A673 (cell line): ENCODE results near the gene SUSD5.

ENCODE experiments used
- EZH2 ChIP-seq: fragments of 200-600 bp; sonication (generic); IDR thresholded peaks from 2 replicates; pipeline ENCODE4 v1.6.1; 2017; ENCODE audit warnings: borderline replicate concordance, low read depth, mild to moderate bottlenecking, mixed read lengths, antibody characterized with exemption, low read length; ENCODE audit not compliant: poor library complexity, severe bottlenecking
- TF ChIP-seq, protein P1 (sequence below): fragments of 300-800, 200-600 bp; sonication (generic); conservative IDR thresholded peaks from 2 replicates; pipeline ENCODE4 v1.5.1; 2017; ENCODE audit warnings: low read depth, mild to moderate bottlenecking, antibody characterized with exemption, low read length, moderate library complexity, mixed read lengths

DNA sequence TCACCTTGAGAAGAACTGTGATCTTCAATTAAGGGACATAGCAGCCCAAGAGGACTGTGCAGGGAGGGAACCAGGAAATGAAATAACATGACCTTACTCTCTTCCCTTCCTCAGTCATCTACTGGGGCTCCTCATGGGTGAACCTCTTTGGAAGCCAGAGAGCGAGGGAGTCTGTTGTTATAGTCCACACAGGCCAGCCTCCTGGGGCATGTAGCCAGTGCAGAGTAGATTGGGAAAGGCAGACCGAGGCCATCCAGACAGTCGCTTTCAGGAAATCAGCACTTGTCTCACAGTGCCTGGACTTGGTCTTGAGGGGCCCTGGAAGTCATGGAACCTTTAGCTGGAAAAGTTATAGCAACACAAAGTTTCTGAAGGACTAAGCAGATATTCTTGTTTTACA is 98.7 kb downstream of the SUSD5 start:
- TF ChIP-seq, protein P1, sequence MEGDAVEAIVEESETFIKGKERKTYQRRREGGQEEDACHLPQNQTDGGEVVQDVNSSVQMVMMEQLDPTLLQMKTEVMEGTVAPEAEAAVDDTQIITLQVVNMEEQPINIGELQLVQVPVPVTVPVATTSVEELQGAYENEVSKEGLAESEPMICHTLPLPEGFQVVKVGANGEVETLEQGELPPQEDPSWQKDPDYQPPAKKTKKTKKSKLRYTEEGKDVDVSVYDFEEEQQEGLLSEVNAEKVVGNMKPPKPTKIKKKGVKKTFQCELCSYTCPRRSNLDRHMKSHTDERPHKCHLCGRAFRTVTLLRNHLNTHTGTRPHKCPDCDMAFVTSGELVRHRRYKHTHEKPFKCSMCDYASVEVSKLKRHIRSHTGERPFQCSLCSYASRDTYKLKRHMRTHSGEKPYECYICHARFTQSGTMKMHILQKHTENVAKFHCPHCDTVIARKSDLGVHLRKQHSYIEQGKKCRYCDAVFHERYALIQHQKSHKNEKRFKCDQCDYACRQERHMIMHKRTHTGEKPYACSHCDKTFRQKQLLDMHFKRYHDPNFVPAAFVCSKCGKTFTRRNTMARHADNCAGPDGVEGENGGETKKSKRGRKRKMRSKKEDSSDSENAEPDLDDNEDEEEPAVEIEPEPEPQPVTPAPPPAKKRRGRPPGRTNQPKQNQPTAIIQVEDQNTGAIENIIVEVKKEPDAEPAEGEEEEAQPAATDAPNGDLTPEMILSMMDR: no peak
- no peak for TF ChIP-seq EZH2
